ENCODE data around the gene FGFR3. TPM values are rescaled to one million over a fixed set of nuclear protein-coding genes. Genes with fewer than 3 reads are reported as not detected.

FGFR3 gene
- total RNA-seq, 2 experiments from 2014 or later: 0.07 to 1.0 TPM

GRCh38 chr4:1769692-1770091, 23.4 kb upstream of the FGFR3 start:
- Mint-ChIP-seq H3K36me3 (ENCODE audit: low read depth) (no peaks in the 10 kb centered on the region), H3K9me3 (no peaks in the 10 kb centered on the region), H3K4me3 (no peak overlapping the region), H3K27me3 (peaks cover 13% of the 10 kb centered on the region), H3K27ac (no peak overlapping the region), H3K4me1 (ENCODE audit: low read depth) (peaks cover 3% of the 10 kb centered on the region)
- POLR2A ChIA-PET: no interaction called here
- intact Hi-C loops (cut with micrococcal nuclease): no loop called here
- DNase-seq (no peak), ATAC-seq (no peak)
- CTCF ChIA-PET: interaction anchor here (1.8 kb wide), 1 partner anchor 40 kb away, joined by 5 read pairs; no protein-coding TSS in a partner anchor
- no peak for TF ChIP-seq CTCF (IDR thresholded peaks at IDR 0.05)

GRCh38 chr4:1770245-1770644, 22.8 kb upstream of the FGFR3 start:
- ATAC-seq: no peak
- H3K4me3 Mint-ChIP-seq: no peak overlapping the region
- no peak for TF ChIP-seq CTCF (IDR thresholded peaks at IDR 0.05)
- CTCF ChIA-PET: interaction anchor here (1.8 kb wide), 1 partner anchor 39 kb away, joined by 5 read pairs; no protein-coding TSS in a partner anchor
- H3K4me1 Mint-ChIP-seq (ENCODE audit: low read depth): peaks cover 3% of the 10 kb centered on the region
- POLR2A ChIA-PET: no interaction called here
- DNase-seq: no peak
- intact Hi-C loops (cut with micrococcal nuclease): no loop called here
- H3K36me3 Mint-ChIP-seq (ENCODE audit: low read depth): no peaks in the 10 kb centered on the region
- H3K27ac Mint-ChIP-seq: no peak overlapping the region
- peaks cover 8% of the 10 kb centered on the region for H3K27me3 Mint-ChIP-seq
- H3K9me3 Mint-ChIP-seq: no peaks in the 10 kb centered on the region

GRCh38 chr4:1770791-1771231, 22.3 kb upstream of the FGFR3 start:
- H3K27ac Mint-ChIP-seq: no peak overlapping the region
- no peak overlapping the region for H3K4me3 Mint-ChIP-seq
- POLR2A ChIA-PET: interaction anchor here (1.1 kb wide), 1 partner anchor 18 kb away, joined by 4 read pairs; no protein-coding TSS in a partner anchor
- no peak for TF ChIP-seq CTCF (IDR thresholded peaks at IDR 0.05)
- CTCF ChIA-PET: interaction anchor here (1.8 kb wide), 1 partner anchor 39 kb away, joined by 5 read pairs; no protein-coding TSS in a partner anchor
- intact Hi-C loops (cut with micrococcal nuclease): no loop called here
- ATAC-seq (no peak), DNase-seq (no peak)
- H3K27me3 Mint-ChIP-seq: peaks cover 6% of the 10 kb centered on the region
- no peaks in the 10 kb centered on the region for H3K9me3 Mint-ChIP-seq
- no peaks in the 10 kb centered on the region for H3K36me3 Mint-ChIP-seq (ENCODE audit: low read depth)
- H3K4me1 Mint-ChIP-seq (ENCODE audit: low read depth): peaks cover 3% of the 10 kb centered on the region

- no peak for TF ChIP-seq CTCF (IDR thresholded peaks at IDR 0.05)
- intact Hi-C loops (cut with micrococcal nuclease): no loop called here
- Mint-ChIP-seq H3K4me1 (ENCODE audit: low read depth) (peaks cover 3% of the 10 kb centered on the region), H3K36me3 (ENCODE audit: low read depth) (no peaks in the 10 kb centered on the region), H3K9me3 (no peaks in the 10 kb centered on the region), H3K27me3 (peaks cover 6% of the 10 kb centered on the region), H3K4me3 (no peak overlapping the region), H3K27ac (no peak overlapping the region)
- POLR2A ChIA-PET: interaction anchor here (1.1 kb wide), 1 partner anchor 17 kb away, joined by 4 read pairs; no protein-coding TSS in a partner anchor
- ATAC-seq: peak; percentile 75
- peak; percentile 67 for DNase-seq
- CTCF ChIA-PET: interaction anchor here (1.1 to 2.3 kb wide), 2 partner anchors 23 to 27 kb away, joined by 4 to 8 read pairs; no protein-coding TSS in a partner anchor
Measured at GRCh38 chr4:1771555-1772305, 21.4 kb upstream of the FGFR3 start.
